ENCODE data around the gene IL1RN. TPM values are rescaled to one million over a fixed set of nuclear protein-coding genes. Genes with fewer than 3 reads are reported as not detected.

IL1RN gene
- total RNA-seq, 2 experiments from 2014 or later, result 4.6 to 4.8 TPM

- POLR2A ChIA-PET, result interaction anchor here (0.8 to 2.1 kb wide), 7 partner anchors 10 to 71 kb away, joined by 3 to 22 read pairs (median 3); no protein-coding TSS in a partner anchor
- no peaks in the 10 kb centered on the region for H3K27me3 Mint-ChIP-seq
- intact Hi-C loops (cut with DNase I, micrococcal nuclease), result loop anchor here (1.0 to 10.0 kb wide), 4 partner anchors 17 to 630 kb away; partner anchors contain the start of gene POLR1B (in 1 of the 2)
- ATAC-seq (peak; percentile 52), DNase-seq (peak; percentile 86)
- H3K4me1 Mint-ChIP-seq, result peaks cover 76% of the 10 kb centered on the region
- H3K4me3 Mint-ChIP-seq, result peak overlapping the region; percentile 91
- peak overlapping the region; percentile 99 for H3K27ac Mint-ChIP-seq
- H3K36me3 Mint-ChIP-seq (ENCODE audit: low read depth), result peaks cover 74% of the 10 kb centered on the region
- CTCF ChIA-PET, result interaction anchor here (0.6 to 6.6 kb wide), 17 partner anchors 8 to 215 kb away, joined by 3 to 95 read pairs (median 9); no protein-coding TSS in a partner anchor
- H3K9me3 Mint-ChIP-seq (ENCODE audit: low read depth), result peaks cover 8% of the 10 kb centered on the region
These were observed 47.7 kb downstream of the IL1RN start for GRCh38 chr2:113175042-113175628.

GRCh38 chr2:113175736-113176695, 48.6 kb downstream of the IL1RN start:
- H3K4me1 Mint-ChIP-seq, result peaks cover 80% of the 10 kb centered on the region
- H3K9me3 Mint-ChIP-seq (ENCODE audit: low read depth), result peaks cover 7% of the 10 kb centered on the region
- DNase-seq (peak; percentile 63), ATAC-seq (no peak)
- intact Hi-C loops (cut with DNase I, micrococcal nuclease), result loop anchor here (1.0 to 10.0 kb wide), 5 partner anchors 18 to 631 kb away; partner anchors contain the start of gene POLR1B (in 1 of the 2)
- H3K4me3 Mint-ChIP-seq, result peak overlapping the region; percentile 91
- CTCF ChIA-PET, result interaction anchor here (1.3 to 6.6 kb wide), 12 partner anchors 7 to 106 kb away, joined by 3 to 95 read pairs (median 10); no protein-coding TSS in a partner anchor
- no peaks in the 10 kb centered on the region for H3K27me3 Mint-ChIP-seq
- POLR2A ChIA-PET, result interaction anchor here (1.0 to 1.2 kb wide), 2 partner anchors 16 to 18 kb away, joined by 3 read pairs; no protein-coding TSS in a partner anchor
- peak overlapping the region; percentile 99 for H3K27ac Mint-ChIP-seq
- peaks cover 81% of the 10 kb centered on the region for H3K36me3 Mint-ChIP-seq (ENCODE audit: low read depth)

GRCh38 chr2:113176696-113177355, 49.4 kb downstream of the IL1RN start:
- no peak for ATAC-seq
- H3K36me3 Mint-ChIP-seq (ENCODE audit: low read depth), result peaks cover 76% of the 10 kb centered on the region
- peak overlapping the region; percentile 90 for H3K27ac Mint-ChIP-seq
- peaks cover 80% of the 10 kb centered on the region for H3K4me1 Mint-ChIP-seq
- peaks cover 1% of the 10 kb centered on the region for H3K9me3 Mint-ChIP-seq (ENCODE audit: low read depth)
- ChIA-PET POLR2A (no interaction called here), CTCF (interaction anchor here (1.8 to 7.7 kb wide), 6 partner anchors 20 to 73 kb away, joined by 9 to 95 read pairs (median 38); no protein-coding TSS in a partner anchor)
- H3K4me3 Mint-ChIP-seq, result peak overlapping the region; percentile 91
- no peaks in the 10 kb centered on the region for H3K27me3 Mint-ChIP-seq
- intact Hi-C loops (cut with DNase I, micrococcal nuclease), result loop anchor here in 1 of 2 experiments (2.0 to 10.0 kb wide), 2 partner anchors 96 to 632 kb away; partner anchors contain the start of gene POLR1B
- no peak for DNase-seq

GRCh38 chr2:113178069-113178746, 50.8 kb downstream of the IL1RN start:
- POLR2A ChIA-PET, result no interaction called here
- no peaks in the 10 kb centered on the region for H3K27me3 Mint-ChIP-seq
- no peak for ATAC-seq
- H3K36me3 Mint-ChIP-seq (ENCODE audit: low read depth), result peaks cover 86% of the 10 kb centered on the region
- H3K27ac Mint-ChIP-seq, result peak overlapping the region; percentile 92
- H3K4me3 Mint-ChIP-seq, result peak overlapping the region; percentile 91
- no peak for DNase-seq
- no peaks in the 10 kb centered on the region for H3K9me3 Mint-ChIP-seq (ENCODE audit: low read depth)
- H3K4me1 Mint-ChIP-seq, result peaks cover 77% of the 10 kb centered on the region
- CTCF ChIA-PET, result interaction anchor here (0.5 to 7.7 kb wide), 5 partner anchors 11 to 98 kb away, joined by 3 to 93 read pairs (median 7); no protein-coding TSS in a partner anchor
- intact Hi-C loops (cut with DNase I, micrococcal nuclease), result loop anchor here in 1 of 2 experiments (10.0 kb wide), 1 partner anchor 633 kb away; the partner anchor contains the start of gene POLR1B

- POLR2A ChIA-PET, result no interaction called here
- Mint-ChIP-seq H3K27ac (peak overlapping the region; percentile 92), H3K36me3 (ENCODE audit: low read depth) (peaks cover 88% of the 10 kb centered on the region), H3K4me1 (peaks cover 78% of the 10 kb centered on the region), H3K27me3 (no peaks in the 10 kb centered on the region), H3K9me3 (ENCODE audit: low read depth) (no peaks in the 10 kb centered on the region), H3K4me3 (peak overlapping the region; percentile 91)
- intact Hi-C loops (cut with DNase I, micrococcal nuclease), result loop anchor here in 1 of 2 experiments (10.0 kb wide), 1 partner anchor 634 kb away; the partner anchor contains the start of gene POLR1B
- DNase-seq, result peak; percentile 78
- CTCF ChIA-PET, result interaction anchor here (0.5 to 7.7 kb wide), 4 partner anchors 11 to 99 kb away, joined by 3 to 93 read pairs (median 6); no protein-coding TSS in a partner anchor
- ATAC-seq, result peak; percentile 52
These were observed 51.5 kb downstream of the IL1RN start for GRCh38 chr2:113178891-113179290.

- ATAC-seq, result no peak
- intact Hi-C loops (cut with DNase I, micrococcal nuclease), result loop anchor here (1.0 to 10.0 kb wide), 2 partner anchors 41 to 635 kb away; partner anchors contain the start of gene POLR1B (in 1 of the 2)
- ChIA-PET POLR2A (no interaction called here), CTCF (interaction anchor here (0.6 to 7.7 kb wide), 9 partner anchors 7 to 491 kb away, joined by 3 to 93 read pairs (median 7); no protein-coding TSS in a partner anchor)
- H3K27ac Mint-ChIP-seq, result peak overlapping the region; percentile 92
- H3K4me1 Mint-ChIP-seq, result peaks cover 81% of the 10 kb centered on the region
- no peaks in the 10 kb centered on the region for H3K9me3 Mint-ChIP-seq (ENCODE audit: low read depth)
- DNase-seq, result no peak
- H3K36me3 Mint-ChIP-seq (ENCODE audit: low read depth), result peaks cover 85% of the 10 kb centered on the region
- H3K4me3 Mint-ChIP-seq, result peak overlapping the region; percentile 91
- no peaks in the 10 kb centered on the region for H3K27me3 Mint-ChIP-seq
These were observed 52.1 kb downstream of the IL1RN start for GRCh38 chr2:113179446-113180045.

GRCh38 chr2:113180131-113180946, 52.9 kb downstream of the IL1RN start:
- ATAC-seq (peak; percentile 45), DNase-seq (peak; percentile 51)
- peak overlapping the region; percentile 32 for H3K4me3 Mint-ChIP-seq
- no peaks in the 10 kb centered on the region for H3K27me3 Mint-ChIP-seq
- peaks cover 84% of the 10 kb centered on the region for H3K36me3 Mint-ChIP-seq (ENCODE audit: low read depth)
- ChIA-PET POLR2A (interaction anchor here (0.6 kb wide), 1 partner anchor 13 kb away, joined by 3 read pairs; no protein-coding TSS in a partner anchor), CTCF (interaction anchor here (0.6 to 7.7 kb wide), 12 partner anchors 8 to 492 kb away, joined by 3 to 93 read pairs (median 6); no protein-coding TSS in a partner anchor)
- peak overlapping the region; percentile 85 for H3K27ac Mint-ChIP-seq
- intact Hi-C loops (cut with DNase I, micrococcal nuclease), result loop anchor here in 1 of 2 experiments (1.0 kb wide), 1 partner anchor 42 kb away; no protein-coding TSS in a partner anchor
- peaks cover 84% of the 10 kb centered on the region for H3K4me1 Mint-ChIP-seq
- H3K9me3 Mint-ChIP-seq (ENCODE audit: low read depth), result no peaks in the 10 kb centered on the region

GRCh38 chr2:113181258-113182051, 54.1 kb downstream of the IL1RN start:
- ChIA-PET CTCF (interaction anchor here (0.6 to 7.7 kb wide), 9 partner anchors 8 to 101 kb away, joined by 3 to 93 read pairs (median 7); partner anchors contain the start of gene PSD4), POLR2A (no interaction called here)
- intact Hi-C loops (cut with DNase I, micrococcal nuclease), result no loop called here
- H3K4me3 Mint-ChIP-seq, result peak overlapping the region; percentile 32
- no peaks in the 10 kb centered on the region for H3K9me3 Mint-ChIP-seq (ENCODE audit: low read depth)
- DNase-seq, result no peak
- H3K27ac Mint-ChIP-seq, result peak overlapping the region; percentile 85
- H3K27me3 Mint-ChIP-seq, result no peaks in the 10 kb centered on the region
- peaks cover 91% of the 10 kb centered on the region for H3K4me1 Mint-ChIP-seq
- ATAC-seq, result no peak
- peaks cover 87% of the 10 kb centered on the region for H3K36me3 Mint-ChIP-seq (ENCODE audit: low read depth)

All from activated CD4-positive, alpha-beta T cell treated with anti-CD3 and anti-CD28 coated beads for 36 hours (primary cell).